ENCODE data around the gene MMP14. TPM values are rescaled to one million over a fixed set of nuclear protein-coding genes. Genes with fewer than 3 reads are reported as not detected.
A peak's percentile ranks its signal among the peaks of the same experiment; 100 is the strongest.
"Not testable (repeated sequence)": the region's sequence is repeated elsewhere in the genome, so short reads cannot be mapped to it uniquely, and the experiment has no call there.

The MMP14 gene
- total RNA-seq, 4 donors from 2014 or later, result 106 to 161 (median 128) TPM

- peaks cover 56% of the 10 kb centered on the region for H3K4me1 ChIP-seq
- WGBS, result 58% methylated on average over 2 of the region's 2 CpGs
- no peaks in the 10 kb centered on the region for H3K27me3 ChIP-seq
- no peak for TF ChIP-seq POLR2AphosphoS5 (IDR thresholded peaks at IDR 0.05)
- TF ChIP-seq, protein P1, sequence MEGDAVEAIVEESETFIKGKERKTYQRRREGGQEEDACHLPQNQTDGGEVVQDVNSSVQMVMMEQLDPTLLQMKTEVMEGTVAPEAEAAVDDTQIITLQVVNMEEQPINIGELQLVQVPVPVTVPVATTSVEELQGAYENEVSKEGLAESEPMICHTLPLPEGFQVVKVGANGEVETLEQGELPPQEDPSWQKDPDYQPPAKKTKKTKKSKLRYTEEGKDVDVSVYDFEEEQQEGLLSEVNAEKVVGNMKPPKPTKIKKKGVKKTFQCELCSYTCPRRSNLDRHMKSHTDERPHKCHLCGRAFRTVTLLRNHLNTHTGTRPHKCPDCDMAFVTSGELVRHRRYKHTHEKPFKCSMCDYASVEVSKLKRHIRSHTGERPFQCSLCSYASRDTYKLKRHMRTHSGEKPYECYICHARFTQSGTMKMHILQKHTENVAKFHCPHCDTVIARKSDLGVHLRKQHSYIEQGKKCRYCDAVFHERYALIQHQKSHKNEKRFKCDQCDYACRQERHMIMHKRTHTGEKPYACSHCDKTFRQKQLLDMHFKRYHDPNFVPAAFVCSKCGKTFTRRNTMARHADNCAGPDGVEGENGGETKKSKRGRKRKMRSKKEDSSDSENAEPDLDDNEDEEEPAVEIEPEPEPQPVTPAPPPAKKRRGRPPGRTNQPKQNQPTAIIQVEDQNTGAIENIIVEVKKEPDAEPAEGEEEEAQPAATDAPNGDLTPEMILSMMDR (IDR thresholded peaks at IDR 0.05), result no peak
- no peak for TF ChIP-seq EP300 (IDR thresholded peaks at IDR 0.05)
- no peak for TF ChIP-seq POLR2A (IDR thresholded peaks at IDR 0.05)
- H3K36me3 ChIP-seq, result no peaks in the 10 kb centered on the region
- no peak for DNase-seq (ENCODE audit: low spot score in 2 of 2)
- no peaks in the 10 kb centered on the region for H3K9me3 ChIP-seq
- H3K4me3 ChIP-seq, result peak overlapping the region; percentile 47
- H3K27ac ChIP-seq, result no peak overlapping the region
Measured at GRCh38 chr14:22852599-22852939, 16.2 kb downstream of the MMP14 start.

DNA sequence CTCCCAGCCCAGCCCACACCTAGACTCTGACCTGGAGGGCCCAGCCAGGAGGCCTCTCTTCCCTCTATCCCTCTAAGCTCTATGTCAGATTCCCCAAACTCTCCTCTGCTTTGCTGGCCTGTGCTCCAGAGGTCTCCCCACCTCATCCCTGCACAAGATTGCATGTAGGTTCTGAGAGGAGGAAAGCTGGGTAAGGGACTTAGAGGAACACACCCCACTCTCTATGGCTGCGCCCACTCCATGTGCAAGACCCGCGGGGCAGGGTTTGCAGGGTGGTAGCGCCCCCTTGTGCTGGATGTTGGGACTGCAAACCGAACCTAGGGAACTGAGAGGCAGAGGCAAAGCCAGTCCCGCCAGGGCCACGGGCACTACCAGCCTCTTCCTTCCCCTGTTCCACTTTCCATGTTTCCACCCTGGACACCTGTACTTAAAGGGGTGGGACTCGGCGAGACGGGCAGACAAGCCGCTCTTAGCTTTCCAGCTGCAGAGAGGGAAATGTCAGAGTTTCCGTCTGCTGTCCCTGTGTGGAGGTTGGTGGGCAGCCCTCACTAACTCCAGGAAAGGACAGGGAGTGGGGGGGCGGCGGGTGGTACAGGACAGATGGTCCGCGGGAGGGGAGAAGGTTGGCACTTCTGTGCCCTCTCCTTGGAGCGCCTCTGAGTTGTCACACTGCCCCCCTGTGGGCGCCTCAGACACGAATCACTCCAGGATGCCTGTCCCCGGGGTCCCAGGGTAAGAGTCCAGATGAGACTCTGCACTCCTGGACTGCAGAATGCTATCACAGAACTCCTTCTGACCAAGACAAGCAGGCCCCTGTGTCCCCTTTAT, 16.8 kb downstream of the MMP14 start:
- H3K27me3 ChIP-seq, result no peaks in the 10 kb centered on the region
- TF ChIP-seq EP300 (IDR thresholded peaks at IDR 0.05), result no peak
- TF ChIP-seq, protein P1 (IDR thresholded peaks at IDR 0.05), result peak; percentile 90 to 93
- peaks cover 51% of the 10 kb centered on the region for H3K4me1 ChIP-seq
- peak overlapping the region; percentile 20 for H3K27ac ChIP-seq
- under 1% methylated on average over 20 of the region's 20 CpGs for WGBS
- no peaks in the 10 kb centered on the region for H3K9me3 ChIP-seq
- peak overlapping the region; percentile 47 for H3K4me3 ChIP-seq
- H3K36me3 ChIP-seq, result no peaks in the 10 kb centered on the region
- DNase-seq (ENCODE audit: low spot score in 2 of 2), result peak; percentile 96 to 97

DNA sequence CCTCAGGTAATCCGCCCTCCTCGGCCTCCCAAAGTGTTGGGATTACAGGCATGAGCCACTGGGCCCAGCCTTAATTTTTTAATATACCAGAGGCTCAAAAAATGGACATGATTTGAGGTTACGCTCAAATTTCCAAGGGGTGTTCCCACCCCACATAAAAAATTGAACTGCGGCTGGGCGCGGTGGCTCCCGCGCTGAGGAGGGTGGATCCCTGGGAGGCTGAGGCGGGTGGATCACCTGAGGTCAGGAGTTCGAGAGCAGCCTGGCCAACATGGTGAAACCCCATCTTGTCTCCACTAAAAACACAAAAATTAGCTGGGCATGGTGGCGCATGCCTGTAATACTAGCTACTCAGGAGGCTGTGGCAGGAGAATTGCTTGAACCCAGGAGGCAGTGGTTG, 17.9 kb downstream of the MMP14 start:
- not testable (repeated sequence) for H3K27me3 ChIP-seq, H3K9me3 ChIP-seq, H3K4me3 ChIP-seq, H3K36me3 ChIP-seq, H3K27ac ChIP-seq
- peak in 1 of 2 donors; percentile 33 for DNase-seq (ENCODE audit: low spot score in 2 of 2)
- peaks cover 39% of the 10 kb centered on the region for H3K4me1 ChIP-seq
- WGBS, result 96% methylated on average over 11 of the region's 11 CpGs

GRCh38 chr14:22854963-22855724, 18.8 kb downstream of the MMP14 start:
- H3K9me3 ChIP-seq, result no peaks in the 10 kb centered on the region
- peak in 1 of 2 donors; percentile 39 for DNase-seq (ENCODE audit: low spot score in 2 of 2)
- peaks cover 31% of the 10 kb centered on the region for H3K4me1 ChIP-seq
- no peaks in the 10 kb centered on the region for H3K36me3 ChIP-seq
- 94% methylated on average over 8 of the region's 8 CpGs for WGBS
- no peak overlapping the region for H3K4me3 ChIP-seq
- TF ChIP-seq EP300 (IDR thresholded peaks at IDR 0.05) (no peak), POLR2AphosphoS5 (IDR thresholded peaks at IDR 0.05) (no peak), POLR2A (IDR thresholded peaks at IDR 0.05) (no peak)
- TF ChIP-seq, protein P1 (IDR thresholded peaks at IDR 0.05), result no peak
- H3K27me3 ChIP-seq, result no peaks in the 10 kb centered on the region
- no peak overlapping the region for H3K27ac ChIP-seq

GRCh38 chr14:22856428-22856827, 20.0 kb downstream of the MMP14 start:
- Histone ChIP-seq H3K27ac (no peak overlapping the region), H3K4me1 (peaks cover 18% of the 10 kb centered on the region), H3K9me3 (no peaks in the 10 kb centered on the region), H3K36me3 (no peaks in the 10 kb centered on the region), H3K27me3 (no peaks in the 10 kb centered on the region), H3K4me3 (no peak overlapping the region)
- no peak for DNase-seq (ENCODE audit: low spot score in 2 of 2)
- WGBS, result 89% methylated on average over 5 of the region's 5 CpGs
- TF ChIP-seq POLR2A (IDR thresholded peaks at IDR 0.05), result no peak
- TF ChIP-seq, protein P1 (IDR thresholded peaks at IDR 0.05), result no peak
- TF ChIP-seq POLR2AphosphoS5 (IDR thresholded peaks at IDR 0.05), result no peak
- TF ChIP-seq EP300 (IDR thresholded peaks at IDR 0.05), result no peak

DNA sequence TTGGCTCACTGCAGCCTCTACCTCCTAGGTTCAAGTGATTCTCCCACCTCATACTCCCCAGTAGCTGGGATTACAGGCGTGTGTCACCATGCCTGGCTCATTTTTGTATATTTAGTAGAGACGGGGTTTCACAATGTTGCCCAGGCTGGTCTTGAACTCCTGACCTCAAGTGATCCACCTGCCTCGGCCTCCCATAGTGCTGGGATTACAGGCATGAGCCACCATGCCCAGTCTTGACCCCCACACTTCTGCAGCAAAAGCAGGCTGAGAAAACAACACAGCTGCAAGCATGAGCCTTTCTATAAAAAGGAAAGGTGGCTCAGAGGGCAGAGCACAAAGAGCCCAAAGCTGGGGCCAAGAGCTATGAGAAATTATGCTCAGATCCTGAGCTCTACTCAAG, 24.0 kb downstream of the MMP14 start:
- WGBS, result 95% methylated on average over 3 of the region's 3 CpGs
- H3K9me3 ChIP-seq; H3K27me3 ChIP-seq; H3K4me3 ChIP-seq; H3K4me1 ChIP-seq; H3K36me3 ChIP-seq; H3K27ac ChIP-seq; DNase-seq (ENCODE audit: low spot score in 2 of 2): not testable (repeated sequence)

Measured in suprapubic skin (tissue), 4 donors.